GM23338 (cell line): ENCODE results near the gene CNOT1. TPM values are rescaled to one million over a fixed set of nuclear protein-coding genes. Genes with fewer than 3 reads are reported as not detected.

ENCODE experiments used
- ATAC-seq: fragments of 200-7000 bp; cut with Tn5 transposase; 3 replicates; pipeline ENCODE4 v1.9.1; 2020
- DNase-seq: peaks from one replicate; pipeline ENCODE4 v3.0.0-alpha.2; 2015; ENCODE audit warnings: low spot score
- H2AFZ ChIP-seq: fragments of 200-600 bp; sonication (generic); 2 replicates; pipeline ENCODE4 v1.8.0; 2016; ENCODE audit warnings: antibody characterized with exemption, mild to moderate bottlenecking, moderate library complexity
- H3F3A ChIP-seq: fragments of 200-600 bp; sonication (generic); replicated peaks from 2 replicates; pipeline ENCODE4 v1.8.0; 2017; ENCODE audit warnings: antibody characterized with exemption, mixed run types, low read depth
- H3K27ac ChIP-seq: fragments of 200-600 bp; sonication (generic); 2 replicates; pipeline ENCODE4 v1.6.1; 2016; ENCODE audit warnings: low read depth
- H3K27me3 ChIP-seq: fragments of 200-600 bp; sonication (generic); 2 replicates; pipeline ENCODE4 v1.8.0; 2016; ENCODE audit warnings: mild to moderate bottlenecking, mixed run types, moderate library complexity; ENCODE audit not compliant: insufficient read depth
- H3K36me3 ChIP-seq: fragments of 200-600 bp; sonication (generic); 2 replicates; pipeline ENCODE4 v1.8.0; 2016; ENCODE audit warnings: mild to moderate bottlenecking; ENCODE audit not compliant: insufficient read depth
- H3K4me1 ChIP-seq: fragments of 200-600 bp; sonication (generic); 2 replicates; pipeline ENCODE4 v1.8.0; 2016; ENCODE audit warnings: mild to moderate bottlenecking, moderate library complexity; ENCODE audit not compliant: insufficient read depth
- H3K4me2 ChIP-seq: fragments of 200-600 bp; sonication (generic); 2 replicates; pipeline ENCODE4 v1.7.1; 2017; ENCODE audit warnings: mixed run types
- H3K4me3 ChIP-seq: fragments of 200-600 bp; sonication (generic); 2 replicates; pipeline ENCODE4 v1.6.1; 2016; ENCODE audit warnings: mixed run types
- H3K79me2 ChIP-seq: fragments of 200-600 bp; sonication (generic); replicated peaks from 2 replicates; pipeline ENCODE4 v1.8.0; 2017; ENCODE audit warnings: mild to moderate bottlenecking; ENCODE audit not compliant: insufficient read depth
- H3K9me2 ChIP-seq: fragments of 200-600 bp; sonication (generic); 2 replicates; pipeline ENCODE4 v1.8.0; 2017; ENCODE audit not compliant: insufficient read depth
- H4K20me1 ChIP-seq: fragments of 200-600 bp; sonication (generic); replicated peaks from 2 replicates; pipeline ENCODE4 v1.8.0; 2017; ENCODE audit warnings: mild to moderate bottlenecking; ENCODE audit not compliant: insufficient read depth
- H3K27ac Mint-ChIP-seq: 2 replicates; pipeline ENCODE4 v1.8.0; 2020; ENCODE audit warnings: inconsistent platforms, mild to moderate bottlenecking, moderate library complexity, mixed read lengths
- H3K27me3 Mint-ChIP-seq: 3 replicates; pipeline ENCODE4 v1.8.0; 2022; ENCODE audit warnings: low read depth, mild to moderate bottlenecking, moderate library complexity, mixed read lengths, inconsistent platforms; ENCODE audit not compliant: insufficient read depth, poor library complexity
- H3K36me3 Mint-ChIP-seq: 3 replicates; pipeline ENCODE4 v1.8.0; 2021; ENCODE audit warnings: low read depth, mild to moderate bottlenecking, inconsistent platforms, moderate library complexity, mixed read lengths
- H3K4me1 Mint-ChIP-seq: 3 replicates; pipeline ENCODE4 v1.8.0; 2020; ENCODE audit warnings: mild to moderate bottlenecking, inconsistent platforms, mixed read lengths
- H3K4me3 Mint-ChIP-seq: 3 replicates; pipeline ENCODE4 v1.8.0; 2021; ENCODE audit warnings: moderate library complexity, mild to moderate bottlenecking, inconsistent platforms, mixed read lengths
- H3K9me3 Mint-ChIP-seq: 3 replicates; pipeline ENCODE4 v1.8.0; 2020; ENCODE audit warnings: moderate library complexity, mild to moderate bottlenecking, inconsistent platforms, mixed read lengths
- CREB1 ChIP-seq: fragments of 250-450 bp; sonication (Bioruptor Pico); IDR thresholded peaks from 2 replicates; pipeline ENCODE4 v1.5.0; 2020; ENCODE audit warnings: low read depth, mild to moderate bottlenecking, moderate library complexity
- EZH2 ChIP-seq: fragments of 200-600 bp; sonication (generic); IDR thresholded peaks from one replicate; pipeline ENCODE4 v1.8.0; 2017; ENCODE audit warnings: antibody characterized with exemption, mild to moderate bottlenecking, low read depth; ENCODE audit not compliant: unreplicated experiment
- EZH2phosphoT487 ChIP-seq: fragments of 200-600 bp; sonication (generic); IDR thresholded peaks from one replicate; pipeline ENCODE4 v1.8.1; 2018; ENCODE audit warnings: antibody characterized with exemption; ENCODE audit not compliant: unreplicated experiment
- JUNB ChIP-seq: IDR thresholded peaks from one replicate; pipeline ENCODE4 v1.6.1; 2016; ENCODE audit warnings: antibody characterized with exemption; ENCODE audit not compliant: unreplicated experiment
- NANOG ChIP-seq: IDR thresholded peaks from 2 replicates; pipeline ENCODE4 v1.6.1; 2016; ENCODE audit warnings: antibody characterized with exemption, borderline replicate concordance
- POLR2AphosphoS5 ChIP-seq: IDR thresholded peaks from 2 replicates; pipeline ENCODE4 v1.6.1; 2016; ENCODE audit warnings: antibody characterized with exemption, low read depth
- REST ChIP-seq: IDR thresholded peaks from one replicate; pipeline ENCODE4 v1.6.1; 2018; ENCODE audit warnings: antibody characterized with exemption; ENCODE audit not compliant: unreplicated experiment
- STAT1 ChIP-seq: IDR thresholded peaks from one replicate; pipeline ENCODE4 v1.6.1; 2016; ENCODE audit warnings: antibody characterized with exemption; ENCODE audit not compliant: unreplicated experiment
- ZNF114 ChIP-seq: fragments of 250-450 bp; sonication (Bioruptor Pico); IDR thresholded peaks from 2 replicates; pipeline ENCODE4 v1.5.0; 2020; ENCODE audit warnings: mild to moderate bottlenecking, moderate library complexity
- ZNF331 ChIP-seq: fragments of 250-450 bp; sonication (Bioruptor Pico); IDR thresholded peaks from 2 replicates; pipeline ENCODE4 v1.5.0; 2020; ENCODE audit warnings: low read depth, mild to moderate bottlenecking, moderate library complexity
- ZNF462 ChIP-seq: fragments of 250-450 bp; sonication (Bioruptor Pico); IDR thresholded peaks from 2 replicates; pipeline ENCODE4 v1.5.0; 2020; ENCODE audit warnings: mild to moderate bottlenecking, moderate library complexity
- polyA plus RNA-seq: library from polyadenylated mRNA; unstranded; fragments of >200 nt; fragmentation: Nextera tagmentation; extraction: Ambion mirVana; gene quantifications from 2 replicates; pipeline ENCODE4 v1.2.1, GENCODE V29; 2016
- total RNA-seq: library from RNA; depleted of rRNA; stranded (reverse); fragments of >200 nt; shearing (Covaris generic); gene quantifications from 2 replicates; pipeline ENCODE4 v1.2.3, GENCODE V29; 2014
- TF ChIP-seq, protein P1 (sequence below): IDR thresholded peaks from 2 replicates; pipeline ENCODE4 v1.6.1; 2016; ENCODE audit warnings: antibody characterized with exemption
- TF ChIP-seq, protein P2 (sequence below), 2 experiments: fragments of 200-600 bp in 1 of 2; sonication (generic) in 1 of 2; conservative IDR thresholded peaks; 2 replicates each; pipeline versions ENCODE4 v1.5.1 to v1.6.1; 2016 to 2017; ENCODE audit warnings: antibody characterized with exemption in 2 of 2, low read depth in 2 of 2, mild to moderate bottlenecking in 2 of 2, moderate library complexity in 1 of 2

The CNOT1 gene
- total and polyA plus RNA-seq, 2 experiments from 2014 or later: 59.2 to 298 TPM

GRCh38 chr16:58502217-58502921 lies 127.3 kb downstream of the CNOT1 start:
- no peak for DNase-seq

More at GRCh38 chr16:58502217-58502921, 127.3 kb downstream of the CNOT1 start:
- H3K4me3 Mint-ChIP-seq: peak overlapping the region; percentile 86
- H3K79me2 ChIP-seq: no peaks in the 10 kb centered on the region
- H3K36me3 Mint-ChIP-seq: no peaks in the 10 kb centered on the region
- no peak for ATAC-seq
- H3K27me3 Mint-ChIP-seq: peaks cover 27% of the 10 kb centered on the region
- no peak overlapping the region for H3K27ac Mint-ChIP-seq
- H3K9me2 ChIP-seq: no peaks in the 10 kb centered on the region
- H3K27me3 ChIP-seq: no peaks in the 10 kb centered on the region
- no peaks in the 10 kb centered on the region for H3K36me3 ChIP-seq
- peak overlapping the region; percentile 96 for H3K4me2 ChIP-seq
- H3K27ac ChIP-seq: no peak overlapping the region
- no peaks in the 10 kb centered on the region; the same call in 1 of the 3 replicates for H3K9me3 Mint-ChIP-seq
- peaks cover 4% of the 10 kb centered on the region; the same call in 1 of the 2 replicates for H4K20me1 ChIP-seq
- peaks cover 22% of the 10 kb centered on the region for H3K4me1 Mint-ChIP-seq
- no peak overlapping the region for H2AFZ ChIP-seq
- H3F3A ChIP-seq: no peaks in the 10 kb centered on the region
- no peak for TF ChIP-seq JUNB
- TF ChIP-seq EZH2: no peak
- TF ChIP-seq, protein P1, sequence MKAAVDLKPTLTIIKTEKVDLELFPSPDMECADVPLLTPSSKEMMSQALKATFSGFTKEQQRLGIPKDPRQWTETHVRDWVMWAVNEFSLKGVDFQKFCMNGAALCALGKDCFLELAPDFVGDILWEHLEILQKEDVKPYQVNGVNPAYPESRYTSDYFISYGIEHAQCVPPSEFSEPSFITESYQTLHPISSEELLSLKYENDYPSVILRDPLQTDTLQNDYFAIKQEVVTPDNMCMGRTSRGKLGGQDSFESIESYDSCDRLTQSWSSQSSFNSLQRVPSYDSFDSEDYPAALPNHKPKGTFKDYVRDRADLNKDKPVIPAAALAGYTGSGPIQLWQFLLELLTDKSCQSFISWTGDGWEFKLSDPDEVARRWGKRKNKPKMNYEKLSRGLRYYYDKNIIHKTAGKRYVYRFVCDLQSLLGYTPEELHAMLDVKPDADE: no peak
- no peak for TF ChIP-seq REST
- no peak for TF ChIP-seq ZNF114 (CRISPR knock-in tag)
- TF ChIP-seq CREB1 (CRISPR knock-in tag): no peak
- no peak for TF ChIP-seq STAT1
- no peak for TF ChIP-seq POLR2AphosphoS5
- TF ChIP-seq ZNF462 (CRISPR knock-in tag): no peak
- TF ChIP-seq EZH2phosphoT487: no peak
- TF ChIP-seq ZNF331 (CRISPR knock-in tag): no peak
- no peak for TF ChIP-seq NANOG
- TF ChIP-seq, protein P2, sequence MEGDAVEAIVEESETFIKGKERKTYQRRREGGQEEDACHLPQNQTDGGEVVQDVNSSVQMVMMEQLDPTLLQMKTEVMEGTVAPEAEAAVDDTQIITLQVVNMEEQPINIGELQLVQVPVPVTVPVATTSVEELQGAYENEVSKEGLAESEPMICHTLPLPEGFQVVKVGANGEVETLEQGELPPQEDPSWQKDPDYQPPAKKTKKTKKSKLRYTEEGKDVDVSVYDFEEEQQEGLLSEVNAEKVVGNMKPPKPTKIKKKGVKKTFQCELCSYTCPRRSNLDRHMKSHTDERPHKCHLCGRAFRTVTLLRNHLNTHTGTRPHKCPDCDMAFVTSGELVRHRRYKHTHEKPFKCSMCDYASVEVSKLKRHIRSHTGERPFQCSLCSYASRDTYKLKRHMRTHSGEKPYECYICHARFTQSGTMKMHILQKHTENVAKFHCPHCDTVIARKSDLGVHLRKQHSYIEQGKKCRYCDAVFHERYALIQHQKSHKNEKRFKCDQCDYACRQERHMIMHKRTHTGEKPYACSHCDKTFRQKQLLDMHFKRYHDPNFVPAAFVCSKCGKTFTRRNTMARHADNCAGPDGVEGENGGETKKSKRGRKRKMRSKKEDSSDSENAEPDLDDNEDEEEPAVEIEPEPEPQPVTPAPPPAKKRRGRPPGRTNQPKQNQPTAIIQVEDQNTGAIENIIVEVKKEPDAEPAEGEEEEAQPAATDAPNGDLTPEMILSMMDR (conservative IDR thresholded peaks at IDR 0.05; ENCODE audit: low read depth in 2 of 2): no peak
- H3K4me3 ChIP-seq: peak overlapping the region; percentile 88; the same call in 1 of the 2 replicates
- H3K4me1 ChIP-seq: peaks cover 4% of the 10 kb centered on the region; the same call in 1 of the 2 replicates
